GM12891 (cell line): ENCODE data around the gene CFAP46.

Experiments used
- PAX5 ChIP-seq: IDR thresholded peaks from 2 replicates; pipeline ENCODE4 v1.6.1; 2011; ENCODE audit warnings: low read length, moderate library complexity, mild to moderate bottlenecking; ENCODE audit not compliant: insufficient read depth, severe bottlenecking
- POLR2A ChIP-seq: IDR thresholded peaks from 2 replicates; pipeline ENCODE4 v1.6.1; 2011; ENCODE audit warnings: low read depth, low read length, control low read depth
- POLR2AphosphoS5 ChIP-seq: IDR thresholded peaks from 2 replicates; pipeline ENCODE4 v1.6.1; 2011; ENCODE audit warnings: low read depth, low read length, control low read depth
- POU2F2 ChIP-seq: IDR thresholded peaks from 2 replicates; pipeline ENCODE4 v1.6.1; 2011; ENCODE audit warnings: low read depth, mild to moderate bottlenecking, control low read depth, low read length, moderate library complexity
- SPI1 ChIP-seq: IDR thresholded peaks from 2 replicates; pipeline ENCODE4 v1.6.1; 2011; ENCODE audit warnings: low read depth, low read length, control low read depth
- TAF1 ChIP-seq: IDR thresholded peaks from 2 replicates; pipeline ENCODE4 v1.6.1; 2011; ENCODE audit warnings: low read depth, low read length, control low read depth

DNA sequence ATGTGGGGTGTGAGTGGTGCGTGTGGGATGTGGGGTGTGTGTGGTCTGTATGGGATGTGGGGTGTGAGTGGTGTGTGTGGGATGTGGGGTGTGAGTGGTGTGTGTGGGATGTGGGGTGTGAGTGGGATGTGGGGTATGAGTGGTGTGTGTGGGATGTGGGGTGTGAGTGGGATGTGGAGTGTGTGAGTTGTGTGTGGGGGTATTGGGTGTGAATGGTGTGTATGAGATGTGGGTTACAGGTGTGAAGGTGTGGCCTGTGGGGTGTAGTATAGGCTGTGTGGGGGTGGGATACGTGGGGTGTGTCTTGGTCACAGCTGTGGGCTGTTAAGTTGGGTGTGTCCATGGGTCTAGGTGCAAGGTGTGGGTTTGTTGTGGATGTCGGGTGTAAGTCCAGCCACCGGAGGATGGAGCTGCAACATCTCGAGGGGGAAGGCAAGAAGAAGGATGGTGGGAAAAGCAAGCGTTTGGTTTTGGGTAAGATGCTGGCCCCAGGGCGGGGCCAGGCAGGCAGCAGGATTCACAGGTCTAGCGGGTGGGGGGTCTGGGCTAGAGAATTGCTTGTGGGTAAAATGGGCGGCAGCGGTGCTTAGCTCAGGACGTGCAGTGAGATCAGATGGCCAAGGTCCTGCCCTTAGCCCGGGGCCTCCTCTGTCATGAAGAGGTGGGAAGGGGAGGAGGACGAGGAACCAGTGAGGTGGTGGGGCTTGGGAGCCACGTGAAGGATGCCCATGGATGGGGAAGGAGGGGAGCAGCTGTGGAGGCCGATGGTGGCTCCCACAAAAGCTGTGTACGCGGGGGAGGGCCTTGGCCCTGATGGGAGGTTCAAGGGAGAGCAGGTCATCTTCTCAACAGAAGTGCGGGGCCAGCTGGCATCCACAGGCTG lies 60.1 kb downstream of the CFAP46 start:
- TF ChIP-seq TAF1 (no peak), POLR2AphosphoS5 (no peak), SPI1 (no peak), POLR2A (no peak), PAX5 (no peak), POU2F2 (no peak)
